ENCODE results near the gene MT1H.

DNA sequence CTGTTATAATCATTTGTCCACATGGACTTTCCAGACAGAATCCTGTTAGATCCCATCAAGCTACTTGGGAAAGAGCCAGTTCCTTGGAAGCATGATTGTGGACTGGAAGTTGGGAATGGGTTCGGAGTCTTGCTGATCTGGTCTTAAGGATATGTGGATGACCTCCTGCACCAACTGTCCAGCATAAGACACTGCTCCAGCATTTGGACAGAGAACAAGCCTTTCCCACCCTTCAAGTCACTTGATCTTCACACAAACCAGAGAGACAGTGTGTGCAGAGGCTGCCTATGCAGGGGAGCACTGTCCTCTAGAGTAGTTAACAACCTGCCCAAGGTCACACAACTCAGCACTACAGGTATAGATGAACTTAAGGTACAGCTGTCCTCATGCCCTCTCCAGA lies 23.8 kb upstream of the MT1H start:
- TF ChIP-seq, protein P1, sequence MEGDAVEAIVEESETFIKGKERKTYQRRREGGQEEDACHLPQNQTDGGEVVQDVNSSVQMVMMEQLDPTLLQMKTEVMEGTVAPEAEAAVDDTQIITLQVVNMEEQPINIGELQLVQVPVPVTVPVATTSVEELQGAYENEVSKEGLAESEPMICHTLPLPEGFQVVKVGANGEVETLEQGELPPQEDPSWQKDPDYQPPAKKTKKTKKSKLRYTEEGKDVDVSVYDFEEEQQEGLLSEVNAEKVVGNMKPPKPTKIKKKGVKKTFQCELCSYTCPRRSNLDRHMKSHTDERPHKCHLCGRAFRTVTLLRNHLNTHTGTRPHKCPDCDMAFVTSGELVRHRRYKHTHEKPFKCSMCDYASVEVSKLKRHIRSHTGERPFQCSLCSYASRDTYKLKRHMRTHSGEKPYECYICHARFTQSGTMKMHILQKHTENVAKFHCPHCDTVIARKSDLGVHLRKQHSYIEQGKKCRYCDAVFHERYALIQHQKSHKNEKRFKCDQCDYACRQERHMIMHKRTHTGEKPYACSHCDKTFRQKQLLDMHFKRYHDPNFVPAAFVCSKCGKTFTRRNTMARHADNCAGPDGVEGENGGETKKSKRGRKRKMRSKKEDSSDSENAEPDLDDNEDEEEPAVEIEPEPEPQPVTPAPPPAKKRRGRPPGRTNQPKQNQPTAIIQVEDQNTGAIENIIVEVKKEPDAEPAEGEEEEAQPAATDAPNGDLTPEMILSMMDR (IDR thresholded peaks at IDR 0.05 in 2 of 3, conservative IDR thresholded peaks at IDR 0.05 in 1 of 3; ENCODE audit: borderline replicate concordance in 1 of 3, insufficient read depth in 1 of 3, low read depth in 2 of 3, low read length in 2 of 3), result no peak
- TF ChIP-seq ZFX (IDR thresholded peaks at IDR 0.05), result no peak
- TF ChIP-seq EZH2 (IDR thresholded peaks at IDR 0.05), result no peak
- no peak for TF ChIP-seq POLR2A (IDR thresholded peaks at IDR 0.05; ENCODE audit: borderline replicate concordance, extremely low read depth, insufficient read depth, insufficient read length)
- TF ChIP-seq YY1 (IDR thresholded peaks at IDR 0.05; ENCODE audit: extremely low read depth, insufficient replicate concordance, low read depth, low read length), result no peak

Data from HCT116 (cell line).